C4-2B (cell line): ENCODE results near the gene PLAC9.

Experiments
- ZFX ChIP-seq: fragments of 450-650 bp; IDR thresholded peaks from 2 replicates; pipeline ENCODE4 v1.6.1; 2017
- TF ChIP-seq, protein P1 (sequence below): fragments of 450-650 bp; conservative IDR thresholded peaks from 2 replicates; pipeline ENCODE4 v1.5.1; 2017; ENCODE audit warnings: mild to moderate bottlenecking

DNA sequence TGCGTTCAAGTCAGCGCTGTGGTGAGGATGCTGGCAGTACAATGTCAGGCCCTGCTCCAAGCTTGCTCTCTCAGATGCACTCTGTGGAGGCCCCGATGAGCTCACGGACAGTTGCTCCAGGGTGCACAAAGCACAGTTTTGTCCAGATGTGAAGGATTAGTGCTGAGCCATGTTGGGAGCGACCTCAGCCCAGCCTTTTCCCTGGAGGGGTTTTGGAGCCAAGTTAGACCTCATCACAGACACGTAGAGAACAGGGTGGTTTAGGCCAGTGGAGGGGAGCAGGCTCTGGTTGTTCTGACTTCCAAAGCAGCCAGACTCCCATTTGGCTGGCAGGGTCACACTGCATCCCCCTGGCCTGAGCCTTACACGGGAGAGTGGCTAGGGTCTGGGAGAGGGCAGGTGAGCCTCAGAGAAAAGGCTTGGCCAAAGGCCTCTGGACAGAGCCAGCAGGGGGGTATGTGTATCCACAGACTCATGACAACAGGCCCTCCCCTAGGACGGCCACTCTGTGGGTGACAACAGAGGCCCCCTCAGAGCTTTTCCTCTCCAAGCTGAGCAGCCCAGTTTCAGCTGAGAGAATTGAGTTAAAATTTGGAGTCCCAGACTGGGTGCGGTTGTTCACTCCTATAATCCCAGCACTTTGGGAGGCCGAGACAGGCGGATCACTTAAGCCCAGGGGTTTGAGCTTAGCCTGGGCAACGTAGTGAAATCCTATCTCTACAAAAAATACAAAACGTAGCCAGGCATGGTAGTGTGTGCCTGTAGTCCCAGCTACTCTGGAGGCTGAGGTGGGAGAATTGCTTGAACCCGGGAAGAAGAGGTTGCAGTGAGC is 4.7 kb downstream of the PLAC9 start:
- TF ChIP-seq, protein P1, sequence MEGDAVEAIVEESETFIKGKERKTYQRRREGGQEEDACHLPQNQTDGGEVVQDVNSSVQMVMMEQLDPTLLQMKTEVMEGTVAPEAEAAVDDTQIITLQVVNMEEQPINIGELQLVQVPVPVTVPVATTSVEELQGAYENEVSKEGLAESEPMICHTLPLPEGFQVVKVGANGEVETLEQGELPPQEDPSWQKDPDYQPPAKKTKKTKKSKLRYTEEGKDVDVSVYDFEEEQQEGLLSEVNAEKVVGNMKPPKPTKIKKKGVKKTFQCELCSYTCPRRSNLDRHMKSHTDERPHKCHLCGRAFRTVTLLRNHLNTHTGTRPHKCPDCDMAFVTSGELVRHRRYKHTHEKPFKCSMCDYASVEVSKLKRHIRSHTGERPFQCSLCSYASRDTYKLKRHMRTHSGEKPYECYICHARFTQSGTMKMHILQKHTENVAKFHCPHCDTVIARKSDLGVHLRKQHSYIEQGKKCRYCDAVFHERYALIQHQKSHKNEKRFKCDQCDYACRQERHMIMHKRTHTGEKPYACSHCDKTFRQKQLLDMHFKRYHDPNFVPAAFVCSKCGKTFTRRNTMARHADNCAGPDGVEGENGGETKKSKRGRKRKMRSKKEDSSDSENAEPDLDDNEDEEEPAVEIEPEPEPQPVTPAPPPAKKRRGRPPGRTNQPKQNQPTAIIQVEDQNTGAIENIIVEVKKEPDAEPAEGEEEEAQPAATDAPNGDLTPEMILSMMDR: no peak
- TF ChIP-seq ZFX: no peak
